HuH-7 (cell line): ENCODE results near the gene CAMKK2.
"Not testable (repeated sequence)": the region's sequence is repeated elsewhere in the genome, so short reads cannot be mapped to it uniquely, and the experiment has no call there.

ENCODE experiments used
- DNase-seq: peaks from one replicate; pipeline ENCODE4 v3.0.0; 2011; ENCODE audit warnings: low spot score

The CAMKK2 gene

GRCh38 chr12:121223292-121224285, 72.9 kb downstream of the CAMKK2 start:
- no peak for DNase-seq

GRCh38 chr12:121222847-121223246, 73.7 kb downstream of the CAMKK2 start:
- no peak for DNase-seq

- no peak for DNase-seq
Observed at GRCh38 chr12:121219353-121219986, 77.0 kb downstream of the CAMKK2 start.

- DNase-seq, result no peak
Observed at GRCh38 chr12:121218588-121219352, 77.7 kb downstream of the CAMKK2 start.

GRCh38 chr12:121217761-121218160, 78.7 kb downstream of the CAMKK2 start:
- DNase-seq, result peak; percentile 66

GRCh38 chr12:121217063-121217462, 79.4 kb downstream of the CAMKK2 start:
- DNase-seq, result no peak

GRCh38 chr12:121216102-121216501, 80.4 kb downstream of the CAMKK2 start:
- DNase-seq, result no peak

- no peak for DNase-seq
Observed at GRCh38 chr12:121214855-121215745, 81.4 kb downstream of the CAMKK2 start.

GRCh38 chr12:121214166-121214777, 82.2 kb downstream of the CAMKK2 start:
- DNase-seq, result no peak

GRCh38 chr12:121212875-121213274, 83.6 kb downstream of the CAMKK2 start:
- no peak for DNase-seq

- DNase-seq, result peak; percentile 79
Observed at GRCh38 chr12:121209624-121210572, 86.6 kb downstream of the CAMKK2 start, which contains the start of gene P2RX4. P2RX4 (plus strand) TSS chr12:121210129; CDS start chr12:121210165, 36 bp downstream.

GRCh38 chr12:121209221-121209620, 87.3 kb downstream of the CAMKK2 start:
- DNase-seq, result no peak

- DNase-seq, result not testable (repeated sequence)
Observed at GRCh38 chr12:121208571-121208970, 87.9 kb downstream of the CAMKK2 start.

- no peak for DNase-seq
Observed at GRCh38 chr12:121205491-121205890, 91.0 kb downstream of the CAMKK2 start.

- no peak for DNase-seq
Observed at GRCh38 chr12:121203482-121203881, 93.0 kb downstream of the CAMKK2 start.

- DNase-seq, result no peak
Observed at GRCh38 chr12:121202407-121203355, 93.8 kb downstream of the CAMKK2 start.

- DNase-seq, result not testable (repeated sequence)
Observed at GRCh38 chr12:121201140-121201539, 95.4 kb downstream of the CAMKK2 start.

- DNase-seq, result no peak
Observed at GRCh38 chr12:121198949-121199348, 97.6 kb downstream of the CAMKK2 start.
